ENCODE results near the gene CSMD2.

The CSMD2 gene

GRCh38 chr1:33867684-33868083 is 297.3 kb downstream of the CSMD2 start:
- H2AFZ ChIP-seq (ENCODE audit: low read length): no peak overlapping the region
- TF ChIP-seq EZH2phosphoT487 (IDR thresholded peaks at IDR 0.05; ENCODE audit: borderline replicate concordance) (no peak), CTCF (conservative IDR thresholded peaks at IDR 0.05; ENCODE audit: low read length) (no peak)
- no peaks in the 10 kb centered on the region for H3F3A ChIP-seq (ENCODE audit: low read depth)
- no peaks in the 10 kb centered on the region for H3K79me2 ChIP-seq (ENCODE audit: insufficient read depth, low read length)
- H4K20me1 ChIP-seq (ENCODE audit: insufficient read depth, low read length, poor library complexity, severe bottlenecking): no peaks in the 10 kb centered on the region
- H3K4me3 ChIP-seq (ENCODE audit: low read length, poor library complexity, severe bottlenecking): no peak overlapping the region
- H3K4me2 ChIP-seq (ENCODE audit: low read depth, low read length, poor library complexity, severe bottlenecking): no peak overlapping the region
- no peak overlapping the region for H3K9ac ChIP-seq (ENCODE audit: low read depth, low read length, poor library complexity, severe bottlenecking)
- H3K27me3 ChIP-seq (ENCODE audit: insufficient read depth, low read length, poor library complexity, severe bottlenecking): no peaks in the 10 kb centered on the region
- no peaks in the 10 kb centered on the region for H3K4me1 ChIP-seq (ENCODE audit: insufficient read depth, low read length, poor library complexity, severe bottlenecking)
- no peaks in the 10 kb centered on the region for H3K9me2 ChIP-seq (replicated peaks; ENCODE audit: low read depth, low read length)
- no peaks in the 10 kb centered on the region for H3K9me3 ChIP-seq (ENCODE audit: insufficient read depth, low read depth, low read length)
- no peaks in the 10 kb centered on the region for H3K36me3 ChIP-seq (ENCODE audit: insufficient read depth, low read length)

- Histone ChIP-seq H3F3A (ENCODE audit: low read depth) (no peaks in the 10 kb centered on the region), H3K9ac (ENCODE audit: low read depth, low read length, poor library complexity, severe bottlenecking) (no peak overlapping the region), H3K79me2 (ENCODE audit: insufficient read depth, low read length) (no peaks in the 10 kb centered on the region), H3K27me3 (ENCODE audit: insufficient read depth, low read length, poor library complexity, severe bottlenecking) (no peaks in the 10 kb centered on the region), H3K4me2 (ENCODE audit: low read depth, low read length, poor library complexity, severe bottlenecking) (no peak overlapping the region), H3K9me3 (ENCODE audit: insufficient read depth, low read depth, low read length) (no peaks in the 10 kb centered on the region), H2AFZ (ENCODE audit: low read length) (no peak overlapping the region), H3K4me1 (ENCODE audit: insufficient read depth, low read length, poor library complexity, severe bottlenecking) (no peaks in the 10 kb centered on the region), H3K36me3 (ENCODE audit: insufficient read depth, low read length) (no peaks in the 10 kb centered on the region), H3K4me3 (ENCODE audit: low read length, poor library complexity, severe bottlenecking) (no peak overlapping the region), H3K9me2 (replicated peaks; ENCODE audit: low read depth, low read length) (no peaks in the 10 kb centered on the region), H4K20me1 (ENCODE audit: insufficient read depth, low read length, poor library complexity, severe bottlenecking) (no peaks in the 10 kb centered on the region)
- TF ChIP-seq EZH2phosphoT487 (IDR thresholded peaks at IDR 0.05; ENCODE audit: borderline replicate concordance) (no peak), CTCF (conservative IDR thresholded peaks at IDR 0.05; ENCODE audit: low read length) (no peak)
Observed at GRCh38 chr1:33866281-33866680, 298.7 kb downstream of the CSMD2 start.

- H3K79me2 ChIP-seq (ENCODE audit: insufficient read depth, low read length): no peaks in the 10 kb centered on the region
- no peak overlapping the region for H3K4me3 ChIP-seq (ENCODE audit: low read length, poor library complexity, severe bottlenecking)
- TF ChIP-seq EZH2phosphoT487 (IDR thresholded peaks at IDR 0.05; ENCODE audit: borderline replicate concordance) (no peak), CTCF (conservative IDR thresholded peaks at IDR 0.05; ENCODE audit: low read length) (no peak)
Observed at GRCh38 chr1:33864460-33865389, 300.3 kb downstream of the CSMD2 start.

More at GRCh38 chr1:33864460-33865389, 300.3 kb downstream of the CSMD2 start:
- H3K4me2 ChIP-seq (ENCODE audit: low read depth, low read length, poor library complexity, severe bottlenecking): no peak overlapping the region
- H3K9me2 ChIP-seq (replicated peaks; ENCODE audit: low read depth, low read length): no peaks in the 10 kb centered on the region
- H4K20me1 ChIP-seq (ENCODE audit: insufficient read depth, low read length, poor library complexity, severe bottlenecking): no peaks in the 10 kb centered on the region
- H2AFZ ChIP-seq (ENCODE audit: low read length): no peak overlapping the region
- H3F3A ChIP-seq (ENCODE audit: low read depth): no peaks in the 10 kb centered on the region
- no peaks in the 10 kb centered on the region for H3K4me1 ChIP-seq (ENCODE audit: insufficient read depth, low read length, poor library complexity, severe bottlenecking)
- H3K36me3 ChIP-seq (ENCODE audit: insufficient read depth, low read length): no peaks in the 10 kb centered on the region
- H3K9ac ChIP-seq (ENCODE audit: low read depth, low read length, poor library complexity, severe bottlenecking): no peak overlapping the region
- H3K27me3 ChIP-seq (ENCODE audit: insufficient read depth, low read length, poor library complexity, severe bottlenecking): no peaks in the 10 kb centered on the region
- no peaks in the 10 kb centered on the region for H3K9me3 ChIP-seq (ENCODE audit: insufficient read depth, low read depth, low read length)
